ENCODE results near the gene GLOD4. TPM values are rescaled to one million over a fixed set of nuclear protein-coding genes. Genes with fewer than 3 reads are reported as not detected.
"Not testable (repeated sequence)": the region's sequence is repeated elsewhere in the genome, so short reads cannot be mapped to it uniquely, and the experiment has no call there.

Gene GLOD4
- total RNA-seq, 4 donors from 2014 or later, result 28.6 to 53.7 (median 37.0) TPM

- Histone ChIP-seq H3K9me3 (no peaks in the 10 kb centered on the region), H3K27ac (no peak overlapping the region), H3K4me3 (no peak overlapping the region), H3K4me1 (peaks cover 0 to 18% (median 2%) of the 10 kb centered on the region in 4 donors), H3K36me3 (peaks cover 0 to 62% (median 20%) of the 10 kb centered on the region in 3 donors), H3K27me3 (no peaks in the 10 kb centered on the region)
- TF ChIP-seq EP300 (IDR thresholded peaks at IDR 0.05) (no peak), POLR2A (IDR thresholded peaks at IDR 0.05) (no peak), CTCF (IDR thresholded peaks at IDR 0.05) (no peak)
- no peak for DNase-seq (ENCODE audit: low spot score in 2 of 2)
- WGBS, 2 donors, result 85 to 88% methylated on average over 19 of the region's 19 CpGs
Measured at GRCh38 chr17:791829-792228, 9.7 kb upstream of the GLOD4 start.

- not testable (repeated sequence) for H3K9me3 ChIP-seq; DNase-seq (ENCODE audit: low spot score in 2 of 2); H3K4me3 ChIP-seq; H3K27me3 ChIP-seq; H3K27ac ChIP-seq
- H3K36me3 ChIP-seq, result peaks cover 0 to 66% (median 20%) of the 10 kb centered on the region in 3 donors
- WGBS, 2 donors, result 63 to 83% methylated on average over 10 to 11 of the region's 12 CpGs
- H3K4me1 ChIP-seq, result peaks cover 0 to 18% (median 2%) of the 10 kb centered on the region in 4 donors
Measured at GRCh38 chr17:790874-791247, 8.8 kb upstream of the GLOD4 start.

- WGBS, 2 donors, result 69 to 74% methylated on average over 27 of the region's 38 CpGs
- H3K27me3 ChIP-seq; DNase-seq (ENCODE audit: low spot score in 2 of 2); H3K4me3 ChIP-seq; H3K9me3 ChIP-seq; H3K27ac ChIP-seq: not testable (repeated sequence)
- Histone ChIP-seq H3K4me1 (peaks cover 0 to 14% (median 2%) of the 10 kb centered on the region in 4 donors), H3K36me3 (peaks cover 0 to 66% (median 20%) of the 10 kb centered on the region in 3 donors)
Measured at GRCh38 chr17:789931-790873, 8.1 kb upstream of the GLOD4 start.

GRCh38 chr17:789160-789840 is 7.2 kb upstream of the GLOD4 start:
- DNase-seq (ENCODE audit: low spot score in 2 of 2), result no peak
- peaks cover 0 to 14% (median 0%) of the 10 kb centered on the region in 4 donors for H3K4me1 ChIP-seq
- H3K9me3 ChIP-seq, result no peaks in the 10 kb centered on the region
- H3K36me3 ChIP-seq, result peaks cover 0 to 66% (median 20%) of the 10 kb centered on the region in 3 donors
- no peak overlapping the region for H3K27ac ChIP-seq
- WGBS, 2 donors, result 83 to 86% methylated on average over 14 of the region's 14 CpGs
- H3K4me3 ChIP-seq, result no peak overlapping the region
- TF ChIP-seq EP300 (IDR thresholded peaks at IDR 0.05) (no peak), CTCF (IDR thresholded peaks at IDR 0.05) (no peak), POLR2A (IDR thresholded peaks at IDR 0.05) (no peak)
- H3K27me3 ChIP-seq, result no peaks in the 10 kb centered on the region

GRCh38 chr17:788551-788950 is 6.5 kb upstream of the GLOD4 start:
- peaks cover 0 to 15% (median 1%) of the 10 kb centered on the region in 4 donors for H3K4me1 ChIP-seq
- no peaks in the 10 kb centered on the region for H3K27me3 ChIP-seq
- TF ChIP-seq CTCF (IDR thresholded peaks at IDR 0.05) (no peak), POLR2A (IDR thresholded peaks at IDR 0.05) (no peak), EP300 (IDR thresholded peaks at IDR 0.05) (no peak)
- no peaks in the 10 kb centered on the region for H3K9me3 ChIP-seq
- H3K4me3 ChIP-seq, result no peak overlapping the region
- WGBS, 2 donors, result 90 to 91% methylated on average over 2 to 4 of the region's 4 CpGs
- peaks cover 0 to 66% (median 20%) of the 10 kb centered on the region in 3 donors for H3K36me3 ChIP-seq
- H3K27ac ChIP-seq, result no peak overlapping the region
- no peak for DNase-seq (ENCODE audit: low spot score in 2 of 2)

Data from tibial nerve (tissue), 4 donors.